HUES64 (cell line): ENCODE data around the gene DAAM1.

ENCODE experiments used
- H3K27ac ChIP-seq: 2 replicates; pipeline ENCODE4 v1.7.0; 2013; ENCODE audit warnings: low read depth, low read length, inconsistent platforms
- H3K27me3 ChIP-seq: 2 replicates; pipeline ENCODE4 v1.6.1; 2013; ENCODE audit warnings: mild to moderate bottlenecking, low read length; ENCODE audit not compliant: insufficient read depth
- H3K36me3 ChIP-seq: 2 replicates; pipeline ENCODE4 v1.6.1; 2013; ENCODE audit warnings: mild to moderate bottlenecking, low read length; ENCODE audit not compliant: insufficient read depth
- H3K4me1 ChIP-seq: 2 replicates; pipeline ENCODE4 v1.6.1; 2013; ENCODE audit warnings: mild to moderate bottlenecking, low read length, moderate library complexity; ENCODE audit not compliant: insufficient read depth
- H3K4me3 ChIP-seq: 2 replicates; pipeline ENCODE4 v1.5.1; 2013; ENCODE audit warnings: mild to moderate bottlenecking, low read length, moderate library complexity
- H3K9ac ChIP-seq: 2 replicates; pipeline ENCODE4 v1.6.1; 2013; ENCODE audit warnings: mild to moderate bottlenecking, low read depth, low read length
- H3K9me3 ChIP-seq: 2 replicates; pipeline ENCODE4 v1.6.1; 2013; ENCODE audit warnings: low read depth, low read length; ENCODE audit not compliant: insufficient read depth
- WGBS: fragments of 150-250, 120-280 bp; methylation state at CpG from one replicate; pipeline ENCODE4 v1.1.7; 2013; ENCODE audit warnings: missing lambda C conversion rate; 5-methylcytosine and 5-hydroxymethylcytosine counted together

The DAAM1 gene

DNA sequence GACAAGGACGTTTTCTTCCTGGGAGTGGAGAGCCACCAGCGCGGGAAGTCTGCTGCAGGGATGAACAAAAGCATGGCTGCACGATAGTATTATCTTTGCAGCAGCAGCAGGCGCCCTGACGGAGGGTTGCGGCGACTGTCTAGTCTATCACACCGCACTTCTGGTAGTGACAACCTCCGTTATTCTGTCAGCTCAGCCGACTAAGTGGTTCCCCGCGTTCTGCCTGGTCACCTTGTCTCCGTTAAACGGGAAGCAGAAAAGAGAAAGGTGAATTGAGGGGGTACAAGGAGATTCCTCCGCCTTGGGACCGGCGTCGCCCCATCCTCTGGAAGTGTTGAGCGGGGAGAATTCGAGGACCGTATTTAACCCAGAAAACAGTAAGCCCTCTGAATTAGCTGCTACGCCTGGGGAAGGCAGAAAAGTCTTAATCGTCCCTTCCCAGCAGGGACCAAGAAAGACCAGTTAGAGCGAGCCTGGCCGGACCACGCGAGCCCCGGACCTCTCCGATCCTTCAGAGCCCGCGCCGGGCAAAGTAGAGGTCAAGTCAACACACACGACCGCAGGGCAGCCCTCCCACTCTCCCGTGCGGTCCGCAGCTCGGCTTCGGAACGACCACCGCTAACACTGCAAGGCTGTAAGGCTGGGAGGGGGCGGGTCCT is 536 bp upstream of the DAAM1 start:
- Histone ChIP-seq H3K27me3 (peaks cover 36% of the 10 kb centered on the region), H3K4me1 (peaks cover 14% of the 10 kb centered on the region), H3K9ac (peak overlapping the region; percentile 46; the same call in 1 of the 2 replicates), H3K4me3 (peak overlapping the region; percentile 96), H3K9me3 (no peaks in the 10 kb centered on the region), H3K36me3 (no peaks in the 10 kb centered on the region), H3K27ac (no peak overlapping the region)
- WGBS = under 1% methylated on average over 43 of the region's 43 CpGs

- H3K9me3 ChIP-seq = no peaks in the 10 kb centered on the region
- H3K27ac ChIP-seq = peak overlapping the region; percentile 81
- peak overlapping the region; percentile 72 for H3K9ac ChIP-seq
- H3K36me3 ChIP-seq = no peaks in the 10 kb centered on the region
- under 1% methylated on average over 51 of the region's 51 CpGs for WGBS
- peaks cover 36% of the 10 kb centered on the region for H3K27me3 ChIP-seq
- peak overlapping the region; percentile 96 for H3K4me3 ChIP-seq
- peaks cover 14% of the 10 kb centered on the region for H3K4me1 ChIP-seq
Observed at GRCh38 chr14:59189091-59189785, 771 bp downstream of the DAAM1 start.

GRCh38 chr14:59189786-59190368 is 1.4 kb downstream of the DAAM1 start:
- Histone ChIP-seq H3K4me3 (peak overlapping the region; percentile 96), H3K4me1 (peaks cover 14% of the 10 kb centered on the region), H3K27me3 (peaks cover 36% of the 10 kb centered on the region), H3K27ac (no peak overlapping the region), H3K36me3 (no peaks in the 10 kb centered on the region), H3K9me3 (no peaks in the 10 kb centered on the region), H3K9ac (peak overlapping the region; percentile 72; the same call in 1 of the 2 replicates)
- WGBS = under 1% methylated on average over 23 of the region's 25 CpGs

DNA sequence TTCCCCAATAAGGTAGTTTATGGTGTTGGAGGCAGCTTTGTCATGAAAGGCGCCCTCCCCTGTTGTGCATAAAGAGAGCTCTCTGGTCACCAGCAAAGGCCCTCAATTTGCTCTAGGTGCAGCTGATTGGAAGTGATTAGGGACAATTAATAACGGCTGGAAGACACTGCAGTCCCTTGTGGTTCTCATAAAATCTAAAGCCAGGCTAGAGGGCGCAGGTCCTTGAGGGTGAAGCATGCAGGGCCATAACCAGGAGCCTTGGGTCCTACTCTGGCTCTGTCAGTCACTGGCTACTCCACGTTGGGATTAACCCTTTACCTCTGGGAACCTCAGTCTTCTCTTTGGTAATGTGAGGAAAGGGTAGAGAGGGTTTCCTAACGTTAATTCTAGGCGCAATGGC is 1.9 kb downstream of the DAAM1 start:
- 0 out of 2 replicates have a peak overlapping the region, but pooled peaks have one; percentile 13 for H3K9ac ChIP-seq
- H3K27ac ChIP-seq = no peak overlapping the region
- peaks cover 31% of the 10 kb centered on the region for H3K27me3 ChIP-seq
- H3K36me3 ChIP-seq = no peaks in the 10 kb centered on the region
- H3K9me3 ChIP-seq = no peaks in the 10 kb centered on the region
- WGBS = 9% methylated on average over 6 of the region's 6 CpGs
- H3K4me3 ChIP-seq = peak overlapping the region; percentile 96
- peaks cover 14% of the 10 kb centered on the region for H3K4me1 ChIP-seq

- Histone ChIP-seq H3K27me3 (no peaks in the 10 kb centered on the region), H3K4me1 (peaks cover under 1% of the 10 kb centered on the region; the same call in 1 of the 2 replicates), H3K9ac (no peak overlapping the region), H3K9me3 (no peaks in the 10 kb centered on the region), H3K27ac (no peak overlapping the region), H3K36me3 (no peaks in the 10 kb centered on the region), H3K4me3 (no peak overlapping the region)
- WGBS = 94% methylated on average over 2 of the region's 2 CpGs
Observed at GRCh38 chr14:59195912-59196311, 7.4 kb downstream of the DAAM1 start.

DNA sequence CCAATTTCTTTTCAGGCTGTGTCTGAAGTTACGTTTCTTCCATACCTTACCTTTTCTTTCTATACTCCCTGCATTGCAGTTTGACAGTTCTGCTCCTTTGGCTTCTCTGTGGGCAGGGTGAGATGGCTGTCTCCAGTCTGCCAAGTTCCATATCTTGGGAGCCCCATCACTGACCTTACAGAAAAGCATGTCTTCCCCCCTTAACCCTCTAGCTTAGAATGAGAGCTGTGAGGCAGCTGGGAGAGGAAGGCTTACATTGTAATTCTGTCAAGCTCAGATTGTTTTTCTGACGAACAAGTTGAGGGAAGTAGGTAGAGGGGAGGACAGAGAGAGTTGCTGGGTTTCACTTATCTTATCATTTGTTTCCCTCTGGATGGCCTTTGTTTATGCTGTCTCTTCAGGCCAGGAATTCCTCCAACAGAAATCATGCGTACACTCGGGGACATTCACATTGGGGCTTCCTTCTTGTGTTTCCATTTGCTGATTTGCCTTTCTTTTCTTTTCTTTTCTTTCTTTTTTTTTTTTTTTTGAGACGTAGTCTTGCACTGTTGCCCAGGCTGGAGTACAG is 9.3 kb downstream of the DAAM1 start:
- Histone ChIP-seq H3K27me3 (no peaks in the 10 kb centered on the region), H3K27ac (no peak overlapping the region), H3K4me3 (no peak overlapping the region), H3K36me3 (no peaks in the 10 kb centered on the region), H3K9me3 (no peaks in the 10 kb centered on the region), H3K4me1 (no peaks in the 10 kb centered on the region), H3K9ac (no peak overlapping the region)
- WGBS = 84% methylated on average over 4 of the region's 5 CpGs

- no peak overlapping the region for H3K27ac ChIP-seq
- no peak overlapping the region for H3K4me3 ChIP-seq
- WGBS = 92% methylated on average over 4 of the region's 5 CpGs
- H3K9ac ChIP-seq = no peak overlapping the region
- no peaks in the 10 kb centered on the region for H3K27me3 ChIP-seq
- H3K9me3 ChIP-seq = no peaks in the 10 kb centered on the region
- no peaks in the 10 kb centered on the region for H3K36me3 ChIP-seq
- H3K4me1 ChIP-seq = no peaks in the 10 kb centered on the region
Observed at GRCh38 chr14:59199205-59199604, 10.7 kb downstream of the DAAM1 start.

DNA sequence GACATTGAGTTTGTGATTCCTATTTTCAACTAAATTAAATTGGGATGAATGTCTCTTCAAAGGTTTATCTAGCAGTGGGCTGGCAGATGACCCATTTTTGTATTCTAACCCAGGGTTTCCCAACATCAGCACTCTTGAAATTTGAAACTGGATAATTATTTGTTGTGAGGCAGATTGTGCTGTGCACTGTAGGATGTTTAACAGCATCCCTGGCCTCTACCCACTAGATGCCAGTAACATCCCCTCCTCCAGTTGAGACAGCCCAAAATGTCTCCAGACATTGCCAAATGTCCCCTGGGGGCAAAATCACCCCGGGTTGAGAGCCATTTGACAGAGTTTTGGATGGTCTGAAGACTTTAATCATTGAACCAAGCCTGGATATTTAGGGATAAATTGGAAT is 11.1 kb downstream of the DAAM1 start:
- Histone ChIP-seq H3K27ac (no peak overlapping the region), H3K4me1 (no peaks in the 10 kb centered on the region), H3K4me3 (no peak overlapping the region), H3K27me3 (no peaks in the 10 kb centered on the region), H3K9me3 (no peaks in the 10 kb centered on the region), H3K36me3 (no peaks in the 10 kb centered on the region), H3K9ac (no peak overlapping the region)
- WGBS = 83% methylated on average over 1 of the region's 1 CpG

- Histone ChIP-seq H3K9me3 (no peaks in the 10 kb centered on the region), H3K27ac (no peak overlapping the region), H3K9ac (no peak overlapping the region; the same call in 1 of the 2 replicates), H3K4me3 (no peak overlapping the region), H3K27me3 (no peaks in the 10 kb centered on the region), H3K4me1 (no peaks in the 10 kb centered on the region), H3K36me3 (no peaks in the 10 kb centered on the region)
Observed at GRCh38 chr14:59200195-59200594, 11.7 kb downstream of the DAAM1 start.

DNA sequence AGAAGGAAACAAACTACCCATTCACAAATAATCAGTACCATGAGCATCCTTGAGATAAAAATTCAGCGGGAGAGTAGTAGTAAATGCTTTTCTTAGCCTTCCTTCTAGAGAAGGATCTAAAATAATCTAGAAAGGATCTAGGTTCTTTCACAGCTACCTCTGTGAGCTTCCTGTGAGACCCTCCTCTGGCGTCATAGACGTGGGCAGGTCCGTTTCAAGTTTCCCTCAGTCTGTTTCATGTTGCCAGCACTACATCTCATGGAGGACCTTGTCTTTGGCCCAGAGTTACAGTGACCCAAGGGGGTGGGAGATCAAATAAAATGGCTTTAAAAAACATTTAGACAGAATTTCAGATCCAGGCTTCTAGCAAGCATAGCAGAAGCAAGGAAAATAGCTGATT is 13.6 kb downstream of the DAAM1 start:
- Histone ChIP-seq H3K27ac (no peak overlapping the region), H3K9ac (no peak overlapping the region), H3K4me1 (no peaks in the 10 kb centered on the region), H3K4me3 (no peak overlapping the region), H3K27me3 (no peaks in the 10 kb centered on the region), H3K36me3 (no peaks in the 10 kb centered on the region), H3K9me3 (no peaks in the 10 kb centered on the region)
- WGBS = 92% methylated on average over 4 of the region's 4 CpGs

GRCh38 chr14:59204305-59204704 is 15.8 kb downstream of the DAAM1 start:
- no peak overlapping the region for H3K4me3 ChIP-seq
- WGBS = 86% methylated on average over 1 of the region's 2 CpGs
- no peaks in the 10 kb centered on the region for H3K9me3 ChIP-seq
- H3K27ac ChIP-seq = no peak overlapping the region
- no peaks in the 10 kb centered on the region for H3K4me1 ChIP-seq
- no peak overlapping the region for H3K9ac ChIP-seq
- no peaks in the 10 kb centered on the region for H3K36me3 ChIP-seq
- no peaks in the 10 kb centered on the region for H3K27me3 ChIP-seq
